Smooth muscle cell (in vitro differentiated cells): ENCODE measurements around the gene WDFY2. TPM values are rescaled to one million over a fixed set of nuclear protein-coding genes. Genes with fewer than 3 reads are reported as not detected.
A peak's percentile ranks its signal among the peaks of the same experiment; 100 is the strongest.

Experiments
- DNase-seq: peaks from one replicate; lab custom pipeline; 2025; ENCODE audit not compliant: unreplicated experiment; lab: John Stamatoyannopoulos, UW
- H2AFZ ChIP-seq: fragments of 200-600 bp; sonication (generic); 2 replicates; pipeline ENCODE4 v1.6.0; 2016; ENCODE audit warnings: antibody characterized with exemption, low read depth, mild to moderate bottlenecking
- H3F3A ChIP-seq: fragments of 200-600 bp; sonication (generic); 2 replicates; pipeline ENCODE4 v1.6.0; 2017; ENCODE audit warnings: antibody characterized with exemption, low read depth
- H3K27ac ChIP-seq: fragments of 200-600 bp; sonication (generic); 2 replicates; pipeline ENCODE4 v1.5.1; 2016; ENCODE audit warnings: low read depth, mild to moderate bottlenecking
- H3K27me3 ChIP-seq: fragments of 200-600 bp; sonication (generic); 2 replicates; pipeline ENCODE4 v1.6.1; 2016; ENCODE audit warnings: low read depth, mild to moderate bottlenecking
- H3K36me3 ChIP-seq: fragments of 200-600 bp; sonication (generic); 2 replicates; pipeline ENCODE4 v1.5.1; 2016; ENCODE audit warnings: low read depth
- H3K4me1 ChIP-seq: fragments of 200-600 bp; sonication (generic); 2 replicates; pipeline ENCODE4 v1.5.1; 2016; ENCODE audit warnings: low read depth
- H3K4me2 ChIP-seq: fragments of 200-600 bp; sonication (generic); 2 replicates; pipeline ENCODE4 v1.6.0; 2016; ENCODE audit warnings: mild to moderate bottlenecking
- H3K4me3 ChIP-seq: fragments of 200-600 bp; sonication (generic); 2 replicates; pipeline ENCODE4 v1.5.1; 2016; ENCODE audit warnings: mild to moderate bottlenecking
- H3K79me2 ChIP-seq: fragments of 200-600 bp; sonication (generic); 2 replicates; pipeline ENCODE4 v1.6.0; 2016; ENCODE audit warnings: low read depth, mild to moderate bottlenecking
- H3K9ac ChIP-seq: fragments of 200-600 bp; sonication (generic); 2 replicates; pipeline ENCODE4 v1.6.0; 2016; ENCODE audit warnings: low read depth
- H3K9me3 ChIP-seq: fragments of 200-600 bp; sonication (generic); replicated peaks from 2 replicates; pipeline ENCODE4 v1.5.1; 2016; ENCODE audit warnings: low read depth
- H4K20me1 ChIP-seq: fragments of 200-600 bp; sonication (generic); 2 replicates; pipeline ENCODE4 v1.6.0; 2016; ENCODE audit warnings: low read depth
- CTCF ChIP-seq: fragments of 200-600 bp; sonication (generic); IDR thresholded peaks from 2 replicates; pipeline ENCODE4 v1.5.1; 2017; ENCODE audit warnings: borderline replicate concordance, mild to moderate bottlenecking, antibody characterized with exemption; ENCODE audit not compliant: insufficient read depth, poor library complexity, severe bottlenecking
- WGBS: methylation state at CpG from one replicate; pipeline ENCODE4 v1.1.7; 2016; ENCODE audit warnings: low lambda C conversion rate; 5-methylcytosine and 5-hydroxymethylcytosine counted together
- polyA plus RNA-seq: library from polyadenylated mRNA; unstranded; fragments of >200 nt; fragmentation: Nextera tagmentation; extraction: Ambion mirVana; gene quantifications from 2 replicates; pipeline ENCODE4 v1.2.1, GENCODE V29; 2016
- total RNA-seq: library from RNA; depleted of rRNA; stranded (reverse); fragments of >200 nt; gene quantifications from 2 replicates; pipeline ENCODE4 v1.2.3, GENCODE V29; 2014

WDFY2 gene
- total and polyA plus RNA-seq, 2 experiments from 2014 or later = 6.6 to 13.7 TPM

- H3K79me2 ChIP-seq = no peaks in the 10 kb centered on the region
- peaks cover 19% of the 10 kb centered on the region for H3K4me1 ChIP-seq
- H3K4me2 ChIP-seq = peak overlapping the region; percentile 75
- peak overlapping the region; percentile 29 for H3K27ac ChIP-seq
- no peak overlapping the region for H3K9ac ChIP-seq
- H3K27me3 ChIP-seq = no peaks in the 10 kb centered on the region
- H3K36me3 ChIP-seq = no peaks in the 10 kb centered on the region
- no peak overlapping the region for H3K4me3 ChIP-seq
- no peak overlapping the region for H2AFZ ChIP-seq
- WGBS = 55% methylated on average over 12 of the region's 12 CpGs
- TF ChIP-seq CTCF = no peak
- no peak for DNase-seq
- no peaks in the 10 kb centered on the region for H4K20me1 ChIP-seq
- H3F3A ChIP-seq = no peaks in the 10 kb centered on the region
- no peaks in the 10 kb centered on the region for H3K9me3 ChIP-seq
Observed at GRCh38 chr13:51785712-51786424, 201.6 kb downstream of the WDFY2 start.

- Histone ChIP-seq H3K9ac (no peak overlapping the region), H3K27ac (peak overlapping the region; percentile 29), H3K9me3 (no peaks in the 10 kb centered on the region), H3F3A (no peaks in the 10 kb centered on the region), H3K79me2 (no peaks in the 10 kb centered on the region), H3K4me2 (peak overlapping the region; percentile 75), H3K27me3 (no peaks in the 10 kb centered on the region), H4K20me1 (no peaks in the 10 kb centered on the region), H2AFZ (no peak overlapping the region), H3K4me1 (peaks cover 19% of the 10 kb centered on the region), H3K4me3 (no peak overlapping the region), H3K36me3 (no peaks in the 10 kb centered on the region)
- no peak for TF ChIP-seq CTCF
- no peak for DNase-seq
- WGBS = 66% methylated on average over 10 of the region's 10 CpGs
Observed at GRCh38 chr13:51786425-51787265, 202.4 kb downstream of the WDFY2 start.

- no peaks in the 10 kb centered on the region for H3K36me3 ChIP-seq
- peak overlapping the region; percentile 8 for H2AFZ ChIP-seq
- no peaks in the 10 kb centered on the region for H3K79me2 ChIP-seq
- peaks cover 15% of the 10 kb centered on the region for H3F3A ChIP-seq
- peak overlapping the region; percentile 89 for H3K9ac ChIP-seq
- no peak for TF ChIP-seq CTCF
- peak overlapping the region; percentile 44 for H3K4me2 ChIP-seq
- H3K27me3 ChIP-seq = no peaks in the 10 kb centered on the region
- H3K4me3 ChIP-seq = no peak overlapping the region
- no peaks in the 10 kb centered on the region for H3K9me3 ChIP-seq
- peak; percentile 1 for DNase-seq
- H3K27ac ChIP-seq = peak overlapping the region; percentile 97
- H3K4me1 ChIP-seq = peaks cover 3% of the 10 kb centered on the region
- H4K20me1 ChIP-seq = no peaks in the 10 kb centered on the region
- WGBS = 43% methylated on average over 6 of the region's 6 CpGs
Observed at GRCh38 chr13:51793570-51794271, 209.5 kb downstream of the WDFY2 start.
